Transverse colon (tissue), 3 donors: ENCODE data around the gene IL23A.

Source experiments
- POLR2A ChIP-seq: fragments of 450-650 bp; IDR thresholded peaks from one replicate; pipeline ENCODE4 v1.6.1; 2016; ENCODE audit warnings: antibody characterized with exemption, mild to moderate bottlenecking, moderate library complexity
- TF ChIP-seq, protein P1 (sequence below), 5 experiments: fragments of 200-600 bp in 3 of 5; fragments of 450-650 bp in 2 of 5; sonication (generic) in 3 of 5; IDR thresholded peaks; 1 replicate in 2 of 5; 2 replicates in 3 of 5; pipeline ENCODE4 v1.5.1; 2016 to 2017; ENCODE audit warnings: antibody characterized with exemption in 5 of 5, inconsistent platforms in 3 of 5, mild to moderate bottlenecking in 2 of 5, moderate library complexity in 1 of 5

- TF ChIP-seq, protein P1, sequence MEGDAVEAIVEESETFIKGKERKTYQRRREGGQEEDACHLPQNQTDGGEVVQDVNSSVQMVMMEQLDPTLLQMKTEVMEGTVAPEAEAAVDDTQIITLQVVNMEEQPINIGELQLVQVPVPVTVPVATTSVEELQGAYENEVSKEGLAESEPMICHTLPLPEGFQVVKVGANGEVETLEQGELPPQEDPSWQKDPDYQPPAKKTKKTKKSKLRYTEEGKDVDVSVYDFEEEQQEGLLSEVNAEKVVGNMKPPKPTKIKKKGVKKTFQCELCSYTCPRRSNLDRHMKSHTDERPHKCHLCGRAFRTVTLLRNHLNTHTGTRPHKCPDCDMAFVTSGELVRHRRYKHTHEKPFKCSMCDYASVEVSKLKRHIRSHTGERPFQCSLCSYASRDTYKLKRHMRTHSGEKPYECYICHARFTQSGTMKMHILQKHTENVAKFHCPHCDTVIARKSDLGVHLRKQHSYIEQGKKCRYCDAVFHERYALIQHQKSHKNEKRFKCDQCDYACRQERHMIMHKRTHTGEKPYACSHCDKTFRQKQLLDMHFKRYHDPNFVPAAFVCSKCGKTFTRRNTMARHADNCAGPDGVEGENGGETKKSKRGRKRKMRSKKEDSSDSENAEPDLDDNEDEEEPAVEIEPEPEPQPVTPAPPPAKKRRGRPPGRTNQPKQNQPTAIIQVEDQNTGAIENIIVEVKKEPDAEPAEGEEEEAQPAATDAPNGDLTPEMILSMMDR (IDR thresholded peaks at IDR 0.05) = no peak
- no peak for TF ChIP-seq POLR2A
Observed at GRCh38 chr12:56346675-56347074, 8.0 kb downstream of the IL23A start.
